Epithelial cell of esophagus (primary cell): ENCODE data around the gene FATE1.
"Not testable (repeated sequence)": the region's sequence is repeated elsewhere in the genome, so short reads cannot be mapped to it uniquely, and the experiment has no call there.

ENCODE experiments used
- DNase-seq: peaks from one replicate; pipeline ENCODE4 v3.0.0; 2010; ENCODE audit warnings: low read depth
- H3K4me3 ChIP-seq: 2 replicates; pipeline ENCODE4 v1.5.1; 2011; ENCODE audit warnings: mild to moderate bottlenecking, low read length, control low read depth
- CTCF ChIP-seq: IDR thresholded peaks from 2 replicates; pipeline ENCODE4 v1.5.1; 2011; ENCODE audit warnings: low read depth, mild to moderate bottlenecking, low read length, control low read depth, inconsistent platforms; ENCODE audit not compliant: insufficient read depth; ENCODE audit errors: missing control alignments

Gene FATE1

GRCh38 chrX:151688695-151689094, 27.1 kb upstream of the FATE1 start:
- no peak for TF ChIP-seq CTCF
- DNase-seq, result no peak
- H3K4me3 ChIP-seq, result no peak overlapping the region

GRCh38 chrX:151692825-151693224, 23.0 kb upstream of the FATE1 start:
- H3K4me3 ChIP-seq, result no peak overlapping the region
- no peak for TF ChIP-seq CTCF
- DNase-seq, result no peak

GRCh38 chrX:151694121-151694520, 21.7 kb upstream of the FATE1 start:
- H3K4me3 ChIP-seq, result no peak overlapping the region
- TF ChIP-seq CTCF, result no peak
- DNase-seq, result no peak

GRCh38 chrX:151694661-151695582, 20.9 kb upstream of the FATE1 start, which contains the start of gene PRRG3:
Gene PRRG3 (plus strand): TSS chrX:151695458. CDS start chrX:151698815, 3,357 bp downstream.
- no peak within 1 kb of the TSS for H3K4me3 ChIP-seq
- no peak for DNase-seq
- no peak for TF ChIP-seq CTCF

GRCh38 chrX:151695583-151696340, 20.1 kb upstream of the FATE1 start:
- no peak for TF ChIP-seq CTCF
- no peak overlapping the region for H3K4me3 ChIP-seq

GRCh38 chrX:151697082-151697481, 18.8 kb upstream of the FATE1 start:
- not testable (repeated sequence) for DNase-seq, H3K4me3 ChIP-seq

More at GRCh38 chrX:151695583-151696340, 20.1 kb upstream of the FATE1 start:
- no peak for DNase-seq

- TF ChIP-seq CTCF, result no peak
- no peak overlapping the region for H3K4me3 ChIP-seq
- DNase-seq, result no peak
These were observed 18.3 kb upstream of the FATE1 start for GRCh38 chrX:151697522-151697921.
